CD14-positive monocyte (primary cell): ENCODE data around the gene MACROD2. TPM values are rescaled to one million over a fixed set of nuclear protein-coding genes. Genes with fewer than 3 reads are reported as not detected.

ENCODE experiments used
- DNase-seq, 3 donors: peaks; one replicate each; pipeline ENCODE4 v3.0.0-alpha.2; 2011 to 2022
- H2AFZ ChIP-seq: 2 replicates; pipeline ENCODE4 v1.6.0; 2012; ENCODE audit warnings: mild to moderate bottlenecking, low read depth, low read length, inconsistent platforms; ENCODE audit not compliant: insufficient read depth, poor library complexity, severe bottlenecking
- H3K27ac ChIP-seq, 2 donors: 1 replicate in 1 of 2; 2 replicates in 1 of 2; pipeline ENCODE4 v1.5.1; 2012 to 2013; ENCODE audit warnings: low read length in 2 of 2, control low read depth in 1 of 2, inconsistent platforms in 1 of 2, low read depth in 1 of 2, mild to moderate bottlenecking in 1 of 2
- H3K27me3 ChIP-seq, 2 donors: one replicate each; pipeline versions ENCODE4 v1.6.0 to v1.6.1; 2011 to 2013; ENCODE audit warnings: low read length in 2 of 2; ENCODE audit not compliant: control insufficient read depth in 2 of 2, insufficient read depth in 2 of 2
- H3K36me3 ChIP-seq, 2 donors: replicated peaks in 1 of 2; 1 replicate in 1 of 2; 2 replicates in 1 of 2; pipeline versions ENCODE4 v1.5.1 to v1.6.1; 2012 to 2013; ENCODE audit warnings: low read length in 2 of 2, control low read depth in 1 of 2, inconsistent platforms in 1 of 2, mild to moderate bottlenecking in 1 of 2; ENCODE audit not compliant: insufficient read depth in 2 of 2, control insufficient read depth in 1 of 2
- H3K4me1 ChIP-seq, 2 donors: 1 replicate in 1 of 2; 2 replicates in 1 of 2; pipeline versions ENCODE4 v1.5.1 to v1.6.1; 2012 to 2013; ENCODE audit warnings: low read length in 2 of 2, control low read depth in 1 of 2, inconsistent platforms in 1 of 2, mild to moderate bottlenecking in 1 of 2, moderate library complexity in 1 of 2; ENCODE audit not compliant: insufficient read depth in 2 of 2, control insufficient read depth in 1 of 2
- H3K4me2 ChIP-seq: replicated peaks from 2 replicates; pipeline ENCODE3; 2012; ENCODE audit warnings: low read length, moderate library complexity, mild to moderate bottlenecking; ENCODE audit not compliant: poor library complexity, severe bottlenecking; ENCODE audit errors: extremely low read depth
- H3K4me3 ChIP-seq, 3 experiments: fragments of 200-600 bp in 1 of 3; sonication (generic) in 1 of 3; replicated peaks in 1 of 3; 1 replicate in 2 of 3; 2 replicates in 1 of 3; pipeline ENCODE4 v1.5.1; 2011 to 2013; ENCODE audit warnings: low read length in 3 of 3, mild to moderate bottlenecking in 3 of 3, control low read depth in 2 of 3, low read depth in 2 of 3, inconsistent platforms in 1 of 3, moderate library complexity in 1 of 3
- H3K79me2 ChIP-seq: 2 replicates; pipeline ENCODE4 v1.6.0; 2012; ENCODE audit warnings: mild to moderate bottlenecking, control low read depth, inconsistent platforms, low read length, moderate library complexity; ENCODE audit not compliant: insufficient read depth
- H3K9ac ChIP-seq: 2 replicates; pipeline ENCODE4 v1.6.0; 2017; ENCODE audit warnings: low read length, mild to moderate bottlenecking; ENCODE audit not compliant: insufficient read depth, poor library complexity, severe bottlenecking
- H3K9me3 ChIP-seq, 2 donors: replicated peaks in 1 of 2; 1 replicate in 1 of 2; 2 replicates in 1 of 2; pipeline versions ENCODE4 v1.5.1 to v1.6.1; 2012 to 2013; ENCODE audit warnings: low read length in 2 of 2, control low read depth in 1 of 2; ENCODE audit not compliant: control insufficient read depth in 1 of 2, insufficient read depth in 1 of 2
- H4K20me1 ChIP-seq: 2 replicates; pipeline ENCODE4 v1.6.0; 2012; ENCODE audit warnings: mild to moderate bottlenecking, low read length, control low read depth, moderate library complexity; ENCODE audit not compliant: insufficient read depth
- H3K27ac Mint-ChIP-seq, 7 donors: one replicate each; pipeline ENCODE4 v1.8.0; 2020; ENCODE audit warnings: mild to moderate bottlenecking in 7 of 7, mixed read lengths in 7 of 7, moderate library complexity in 6 of 7, inconsistent platforms in 2 of 7
- H3K27me3 Mint-ChIP-seq, 3 donors: one replicate each; pipeline ENCODE4 v1.8.0; 2021 to 2022; ENCODE audit warnings: low read depth in 3 of 3, mild to moderate bottlenecking in 3 of 3, mixed read lengths in 3 of 3, moderate library complexity in 3 of 3, inconsistent platforms in 1 of 3
- H3K36me3 Mint-ChIP-seq, 2 donors: one replicate each; pipeline ENCODE4 v1.8.0; 2020; ENCODE audit warnings: mixed read lengths in 2 of 2, inconsistent platforms in 1 of 2, mild to moderate bottlenecking in 1 of 2
- H3K4me1 Mint-ChIP-seq: one replicate; pipeline ENCODE4 v1.8.0; 2020; ENCODE audit warnings: mild to moderate bottlenecking, mixed read lengths
- H3K4me3 Mint-ChIP-seq, 2 donors: one replicate each; pipeline ENCODE4 v1.8.0; 2020; ENCODE audit warnings: mild to moderate bottlenecking in 2 of 2, mixed read lengths in 2 of 2, moderate library complexity in 1 of 2
- H3K9me3 Mint-ChIP-seq, 7 donors: one replicate each; pipeline ENCODE4 v1.8.0; 2020 to 2022; ENCODE audit warnings: mixed read lengths in 7 of 7, mild to moderate bottlenecking in 6 of 7, moderate library complexity in 6 of 7, inconsistent platforms in 2 of 7
- WGBS: methylation state at CpG from one replicate; pipeline ENCODE4 v1.1.5; 2013; ENCODE audit warnings: missing lambda C conversion rate; ENCODE audit not compliant: insufficient coverage; 5-methylcytosine and 5-hydroxymethylcytosine counted together
- intact Hi-C, 2 donors: fragments of 100-400 bp; cut with micrococcal nuclease; formaldehyde crosslinking; loops; one replicate each; pipeline versions ENCODE4 v1.15.0 to v1.15.1; 2023
- polyA plus RNA-seq, 3 donors: library from polyadenylated mRNA; depleted of rRNA in 1 of 3; unstranded in 2 of 3; stranded (reverse) in 1 of 3; fragments of 300-500 nt in 2 of 3; fragments of >200 nt in 1 of 3; fragmentation: Illumina TruSeq in 2 of 3; gene quantifications; 1 replicate in 2 of 3; 2 replicates in 1 of 3; pipeline ENCODE4 v1.2.3, GENCODE V29; 2012 to 2021
- TF ChIP-seq, protein P1 (sequence below): fragments of 200-600 bp; IDR thresholded peaks from one replicate; pipeline ENCODE4 v1.8.0; 2022; ENCODE audit warnings: antibody characterized with exemption, mild to moderate bottlenecking

MACROD2 gene
- polyA plus RNA-seq, 3 donors = 0.23 TPM; not detected in 2

DNA sequence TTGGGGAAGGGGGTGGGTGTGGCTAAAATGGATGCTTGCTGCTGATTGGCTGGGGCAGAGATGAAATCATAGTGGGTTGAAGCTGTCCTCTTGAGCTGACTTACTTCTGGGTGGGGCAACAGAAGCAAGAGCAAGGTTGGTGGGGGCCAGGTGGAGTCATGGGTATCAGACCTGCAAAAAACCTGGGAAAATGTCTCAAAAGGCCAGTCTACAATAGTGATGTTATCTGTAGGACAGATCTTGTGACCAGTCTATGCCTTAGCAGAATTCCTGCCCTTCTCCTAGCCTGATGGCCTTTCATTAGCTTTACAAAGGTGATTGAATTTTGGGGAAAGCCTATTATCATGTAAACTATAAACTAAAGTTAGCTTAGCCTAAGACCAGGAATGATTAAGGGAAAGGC, 1632.2 kb downstream of the MACROD2 start:
- peaks cover 0 to 13% (median 2%) of the 10 kb centered on the region in 7 donors for H3K9me3 Mint-ChIP-seq
- no peaks in the 10 kb centered on the region for H3K27me3 Mint-ChIP-seq
- no peak for DNase-seq
- H3K9ac ChIP-seq = no peak overlapping the region
- H3K9me3 ChIP-seq = no peaks in the 10 kb centered on the region
- no peak overlapping the region for H3K4me3 Mint-ChIP-seq
- H3K27ac Mint-ChIP-seq = no peak overlapping the region
- TF ChIP-seq, protein P1, sequence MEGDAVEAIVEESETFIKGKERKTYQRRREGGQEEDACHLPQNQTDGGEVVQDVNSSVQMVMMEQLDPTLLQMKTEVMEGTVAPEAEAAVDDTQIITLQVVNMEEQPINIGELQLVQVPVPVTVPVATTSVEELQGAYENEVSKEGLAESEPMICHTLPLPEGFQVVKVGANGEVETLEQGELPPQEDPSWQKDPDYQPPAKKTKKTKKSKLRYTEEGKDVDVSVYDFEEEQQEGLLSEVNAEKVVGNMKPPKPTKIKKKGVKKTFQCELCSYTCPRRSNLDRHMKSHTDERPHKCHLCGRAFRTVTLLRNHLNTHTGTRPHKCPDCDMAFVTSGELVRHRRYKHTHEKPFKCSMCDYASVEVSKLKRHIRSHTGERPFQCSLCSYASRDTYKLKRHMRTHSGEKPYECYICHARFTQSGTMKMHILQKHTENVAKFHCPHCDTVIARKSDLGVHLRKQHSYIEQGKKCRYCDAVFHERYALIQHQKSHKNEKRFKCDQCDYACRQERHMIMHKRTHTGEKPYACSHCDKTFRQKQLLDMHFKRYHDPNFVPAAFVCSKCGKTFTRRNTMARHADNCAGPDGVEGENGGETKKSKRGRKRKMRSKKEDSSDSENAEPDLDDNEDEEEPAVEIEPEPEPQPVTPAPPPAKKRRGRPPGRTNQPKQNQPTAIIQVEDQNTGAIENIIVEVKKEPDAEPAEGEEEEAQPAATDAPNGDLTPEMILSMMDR = no peak
- H3K79me2 ChIP-seq = no peaks in the 10 kb centered on the region
- no peaks in the 10 kb centered on the region for H3K36me3 Mint-ChIP-seq
- no peaks in the 10 kb centered on the region for H4K20me1 ChIP-seq
- no peak overlapping the region for H3K27ac ChIP-seq
- no peak overlapping the region for H2AFZ ChIP-seq
- H3K4me1 ChIP-seq = no peaks in the 10 kb centered on the region
- H3K4me3 ChIP-seq = no peak overlapping the region
- H3K36me3 ChIP-seq = no peaks in the 10 kb centered on the region
- no peak overlapping the region for H3K4me2 ChIP-seq
- no peaks in the 10 kb centered on the region for H3K4me1 Mint-ChIP-seq
- H3K27me3 ChIP-seq = no peaks in the 10 kb centered on the region
- intact Hi-C loops = no loop called here

- Histone ChIP-seq H3K9me3 (no peaks in the 10 kb centered on the region), H3K9ac (no peak overlapping the region), H3K79me2 (no peaks in the 10 kb centered on the region), H3K36me3 (no peaks in the 10 kb centered on the region), H3K4me3 (no peak overlapping the region), H3K27ac (no peak overlapping the region), H3K4me1 (no peaks in the 10 kb centered on the region), H2AFZ (no peak overlapping the region), H3K27me3 (no peaks in the 10 kb centered on the region), H3K4me2 (no peak overlapping the region), H4K20me1 (no peaks in the 10 kb centered on the region)
- no peaks in the 10 kb centered on the region for H3K27me3 Mint-ChIP-seq
- H3K4me3 Mint-ChIP-seq = no peak overlapping the region
- H3K4me1 Mint-ChIP-seq = no peaks in the 10 kb centered on the region
- DNase-seq = no peak
- H3K27ac Mint-ChIP-seq = no peak overlapping the region
- peaks cover 0 to 11% (median 2%) of the 10 kb centered on the region in 7 donors for H3K9me3 Mint-ChIP-seq
- no peaks in the 10 kb centered on the region for H3K36me3 Mint-ChIP-seq
- TF ChIP-seq, protein P1 = no peak
- intact Hi-C loops = no loop called here
- 80% methylated on average over 3 of the region's 4 CpGs for WGBS
Measured at GRCh38 chr20:15628851-15629353, 1633.6 kb downstream of the MACROD2 start.
